HEK293T (cell line): Measurements from ENCODE around the gene KIAA0408.

ENCODE experiments used
- CTCF ChIA-PET: fragments of 350-600 bp; formaldehyde crosslinking; extraction: SDS; loops from one replicate; lab custom pipeline; 2021; ENCODE audit warnings: antibody characterized with exemption, inconsistent platforms; lab: Yijun Ruan, JAX
- POLR2A ChIA-PET: fragments of 350-600 bp; formaldehyde crosslinking; extraction: SDS; loops from one replicate; lab custom pipeline; 2020; ENCODE audit warnings: antibody characterized with exemption, inconsistent platforms; lab: Yijun Ruan, JAX
- DNase-seq: peaks from one replicate; pipeline ENCODE4 v3.0.0; 2012; ENCODE audit warnings: mixed read lengths; ENCODE audit errors: extremely low spot score
- ARNT ChIP-seq: fragments of 450-650 bp; IDR thresholded peaks from 2 replicates; pipeline ENCODE4 v1.6.1; 2017; ENCODE audit warnings: mild to moderate bottlenecking
- BHLHE40 ChIP-seq: fragments of 450-650 bp; IDR thresholded peaks from 2 replicates; pipeline ENCODE4 v1.6.1; 2016; ENCODE audit warnings: mild to moderate bottlenecking, moderate library complexity, borderline replicate concordance
- CTBP1 ChIP-seq: fragments of 450-650 bp; IDR thresholded peaks from 2 replicates; pipeline ENCODE4 v1.6.1; 2016; ENCODE audit warnings: borderline replicate concordance
- ELF4 ChIP-seq: fragments of 450-650 bp; IDR thresholded peaks from 2 replicates; pipeline ENCODE4 v1.6.1; 2017; ENCODE audit warnings: antibody characterized with exemption
- FOXA1 ChIP-seq: fragments of 450-650 bp; IDR thresholded peaks from 2 replicates; pipeline ENCODE4 v1.6.1; 2016; ENCODE audit warnings: mild to moderate bottlenecking
- FOXK2 ChIP-seq: fragments of 450-650 bp; IDR thresholded peaks from 2 replicates; pipeline ENCODE4 v1.6.1; 2016; ENCODE audit warnings: mild to moderate bottlenecking
- FOXM1 ChIP-seq: fragments of 450-650 bp; IDR thresholded peaks from 2 replicates; pipeline ENCODE4 v1.6.1; 2017; ENCODE audit warnings: mild to moderate bottlenecking, borderline replicate concordance
- HDGF ChIP-seq: fragments of 450-650 bp; IDR thresholded peaks from 2 replicates; pipeline ENCODE4 v1.6.1; 2017; ENCODE audit warnings: antibody characterized with exemption, borderline replicate concordance
- L3MBTL2 ChIP-seq: fragments of 450-650 bp; conservative IDR thresholded peaks from 2 replicates; pipeline ENCODE4 v1.6.1; 2016; ENCODE audit warnings: mild to moderate bottlenecking
- LEF1 ChIP-seq: fragments of 450-650 bp; IDR thresholded peaks from 2 replicates; pipeline ENCODE4 v1.6.1; 2017; ENCODE audit warnings: mild to moderate bottlenecking, borderline replicate concordance
- NFRKB ChIP-seq: fragments of 450-650 bp; IDR thresholded peaks from 2 replicates; pipeline ENCODE4 v1.6.1; 2016; ENCODE audit warnings: mild to moderate bottlenecking, moderate library complexity
- SP1 ChIP-seq: fragments of 450-650 bp; IDR thresholded peaks from 2 replicates; pipeline ENCODE4 v1.6.1; 2017
- SUZ12 ChIP-seq: fragments of 450-650 bp; IDR thresholded peaks from 2 replicates; pipeline ENCODE4 v1.6.1; 2016; ENCODE audit warnings: mild to moderate bottlenecking
- TARDBP ChIP-seq: fragments of 450-650 bp; IDR thresholded peaks from 2 replicates; pipeline ENCODE4 v1.6.1; 2016
- ZNF384 ChIP-seq: fragments of 450-650 bp; IDR thresholded peaks from 2 replicates; pipeline ENCODE4 v1.6.1; 2016
- TF ChIP-seq, protein P1 (sequence below): fragments of 450-650 bp; IDR thresholded peaks from 2 replicates; pipeline ENCODE4 v1.6.1; 2016

KIAA0408 gene

DNA sequence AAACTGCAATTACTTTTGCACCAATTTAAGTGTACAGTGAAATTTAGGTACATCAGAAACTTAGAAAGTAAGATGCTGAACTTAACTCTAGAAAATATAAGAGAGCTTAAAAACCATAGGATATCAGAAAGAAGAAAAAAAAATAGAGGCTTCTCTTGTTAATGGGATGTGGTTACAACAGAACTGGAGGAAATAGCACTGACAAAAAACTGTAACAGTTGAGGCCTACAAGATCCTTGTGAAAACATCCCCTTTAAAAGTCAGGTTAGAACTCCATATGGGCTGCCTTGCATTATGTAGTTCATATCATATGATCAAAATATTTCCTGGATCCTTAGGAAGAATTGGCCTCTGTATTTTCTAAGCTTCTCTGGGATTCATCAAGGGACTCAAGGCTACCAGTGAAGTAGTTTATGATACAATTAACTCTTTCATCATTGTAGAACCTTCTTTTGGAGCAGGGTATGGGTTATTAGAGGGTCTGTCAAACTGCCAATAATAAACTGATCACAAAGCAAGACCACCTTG lies 35.1 kb upstream of the KIAA0408 start:
- POLR2A ChIA-PET, result no interaction called here
- no peak for TF ChIP-seq ZNF384
- no peak for TF ChIP-seq SP1
- TF ChIP-seq, protein P1, sequence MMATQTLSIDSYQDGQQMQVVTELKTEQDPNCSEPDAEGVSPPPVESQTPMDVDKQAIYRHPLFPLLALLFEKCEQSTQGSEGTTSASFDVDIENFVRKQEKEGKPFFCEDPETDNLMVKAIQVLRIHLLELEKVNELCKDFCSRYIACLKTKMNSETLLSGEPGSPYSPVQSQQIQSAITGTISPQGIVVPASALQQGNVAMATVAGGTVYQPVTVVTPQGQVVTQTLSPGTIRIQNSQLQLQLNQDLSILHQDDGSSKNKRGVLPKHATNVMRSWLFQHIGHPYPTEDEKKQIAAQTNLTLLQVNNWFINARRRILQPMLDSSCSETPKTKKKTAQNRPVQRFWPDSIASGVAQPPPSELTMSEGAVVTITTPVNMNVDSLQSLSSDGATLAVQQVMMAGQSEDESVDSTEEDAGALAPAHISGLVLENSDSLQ, result no peak
- TF ChIP-seq LEF1, result no peak
- TF ChIP-seq FOXK2, result no peak
- TF ChIP-seq NFRKB, result no peak
- TF ChIP-seq BHLHE40, result no peak
- no peak for TF ChIP-seq ARNT
- no peak for TF ChIP-seq CTBP1
- TF ChIP-seq TARDBP, result no peak
- TF ChIP-seq FOXM1, result no peak
- no peak for TF ChIP-seq ELF4
- TF ChIP-seq FOXA1, result no peak
- TF ChIP-seq SUZ12, result no peak
- DNase-seq, result no peak
- CTCF ChIA-PET, result interaction anchor here (0.8 to 1.2 kb wide), 2 partner anchors 8 to 22 kb away, joined by 4 to 6 read pairs; no protein-coding TSS in a partner anchor

DNA sequence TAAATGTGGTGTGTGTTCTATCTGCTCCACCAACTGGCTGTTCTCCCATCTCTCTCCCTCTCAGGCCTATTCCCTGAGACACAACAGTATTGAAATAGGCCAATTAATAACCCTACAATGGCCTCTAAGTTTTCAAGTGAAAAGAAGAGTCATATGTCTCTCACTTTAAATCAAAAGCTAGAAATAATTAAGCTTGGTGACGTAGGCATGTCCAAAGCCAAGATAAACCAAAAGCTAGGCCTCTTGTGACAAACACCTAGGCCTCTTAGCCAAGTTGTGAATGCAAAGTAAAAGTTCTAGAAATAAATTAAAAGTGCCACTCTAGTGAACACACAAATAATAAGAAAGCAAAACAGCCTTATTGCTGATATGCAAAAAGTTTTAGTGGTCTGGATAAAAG lies 30.1 kb upstream of the KIAA0408 start:
- POLR2A ChIA-PET, result interaction anchor here (1.3 kb wide), 1 partner anchor 26 kb away, joined by 3 read pairs; no protein-coding TSS in a partner anchor
- no peak for DNase-seq
- CTCF ChIA-PET, result no interaction called here
- TF ChIP-seq SUZ12 (no peak), ARNT (no peak), FOXM1 (no peak), FOXA1 (no peak), NFRKB (no peak), ZNF384 (no peak), TARDBP (no peak), HDGF (no peak), LEF1 (no peak), L3MBTL2 (no peak), ELF4 (no peak), FOXK2 (no peak), CTBP1 (no peak), SP1 (no peak), BHLHE40 (no peak)
- TF ChIP-seq, protein P1, result no peak

DNA sequence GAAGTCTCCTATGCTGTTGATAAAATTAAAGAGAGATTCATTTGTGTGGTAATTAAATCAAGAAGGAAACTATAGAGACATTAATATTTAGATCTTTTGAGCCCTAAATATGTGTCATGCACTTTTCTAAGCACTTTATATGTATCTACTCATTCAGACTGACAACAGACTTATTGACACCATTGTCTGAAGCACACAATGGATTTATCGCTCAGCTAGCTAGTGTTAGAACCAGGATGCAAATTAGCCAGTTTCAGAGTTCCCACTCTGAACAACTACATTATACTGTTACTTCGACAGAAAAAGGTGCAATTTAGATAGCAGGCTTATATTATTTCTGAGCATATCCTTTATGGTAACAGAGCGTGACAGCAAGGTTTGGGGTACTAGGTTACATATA lies 27.7 kb upstream of the KIAA0408 start:
- CTCF ChIA-PET, result interaction anchor here (1.1 kb wide), 1 partner anchor 30 kb away, joined by 3 read pairs; no protein-coding TSS in a partner anchor
- DNase-seq, result no peak
- POLR2A ChIA-PET, result no interaction called here
- TF ChIP-seq BHLHE40 (no peak), FOXK2 (no peak), FOXM1 (no peak), FOXA1 (no peak), SUZ12 (no peak), ZNF384 (no peak), LEF1 (no peak), ARNT (no peak), HDGF (no peak), L3MBTL2 (no peak), ELF4 (no peak), NFRKB (no peak), CTBP1 (no peak), SP1 (no peak), TARDBP (no peak)
- TF ChIP-seq, protein P1, result no peak

DNA sequence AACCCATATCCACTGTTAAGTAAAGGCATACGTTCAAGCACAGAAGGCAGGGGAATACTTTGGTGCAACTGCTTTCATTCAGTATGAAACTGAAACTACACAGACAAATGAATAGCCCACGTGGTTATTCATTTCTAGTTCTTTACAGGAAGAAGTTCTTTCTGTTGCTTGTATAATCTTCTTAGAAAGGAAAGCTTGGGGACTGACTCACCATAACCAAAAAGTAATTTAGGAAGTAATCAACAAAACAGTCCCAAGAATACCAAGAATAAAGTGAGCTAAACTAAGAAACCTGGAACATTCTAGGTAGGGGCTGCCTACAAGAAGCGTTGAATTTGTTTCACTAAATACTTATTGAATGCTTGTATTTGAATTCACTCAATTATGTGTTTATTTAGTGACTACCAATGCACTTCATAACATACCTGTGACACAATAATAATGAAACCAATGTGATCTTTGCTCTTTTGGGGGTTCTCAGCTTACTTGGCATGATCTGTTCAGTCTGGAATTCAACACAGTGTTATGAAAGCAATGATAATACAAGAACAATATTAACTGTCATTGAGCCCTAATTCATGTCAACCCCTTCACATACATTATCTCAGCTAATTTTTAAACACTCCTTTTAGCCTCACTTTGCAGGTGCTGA lies 25.1 kb upstream of the KIAA0408 start:
- POLR2A ChIA-PET, result interaction anchor here (1.9 kb wide), 1 partner anchor 31 kb away, joined by 11 read pairs; no protein-coding TSS in a partner anchor
- TF ChIP-seq LEF1 (no peak), HDGF (no peak)
- CTCF ChIA-PET, result interaction anchor here (0.6 to 1.0 kb wide), 3 partner anchors 32 to 1612 kb away, joined by 3 to 4 read pairs (median 3); no protein-coding TSS in a partner anchor
- no peak for DNase-seq

DNA sequence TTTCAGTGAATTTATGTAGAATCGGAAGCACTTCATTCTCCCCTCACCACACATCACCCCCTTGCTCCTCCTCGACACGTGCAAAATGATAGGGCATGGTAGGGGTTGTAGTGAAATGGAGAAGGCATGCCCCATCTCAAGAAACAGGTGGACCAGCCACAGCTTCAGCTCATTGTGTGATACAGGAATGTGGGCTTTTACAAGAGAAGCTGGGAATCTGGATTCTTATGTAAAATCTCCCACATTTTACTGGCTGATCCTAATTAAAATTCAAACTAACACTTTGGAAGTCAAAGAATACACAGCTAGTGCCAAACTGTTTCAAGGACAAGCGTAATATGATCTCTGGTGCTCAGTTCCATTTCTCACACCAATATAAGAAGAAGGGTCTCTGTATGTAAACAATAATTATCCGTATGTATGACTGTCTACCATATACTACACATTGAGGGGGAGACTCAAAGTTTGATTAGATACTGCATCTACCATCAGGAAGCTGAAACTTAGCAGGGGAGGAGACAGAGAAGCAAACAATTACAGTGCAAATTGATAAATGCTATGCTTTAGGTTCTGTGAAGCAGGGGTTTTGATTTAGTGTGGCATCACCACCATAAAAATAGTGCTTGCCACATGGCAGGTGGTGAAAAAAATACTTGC lies 24.3 kb upstream of the KIAA0408 start:
- DNase-seq, result no peak
- ChIA-PET CTCF (interaction anchor here (1.2 kb wide), 1 partner anchor 33 kb away, joined by 3 read pairs; no protein-coding TSS in a partner anchor), POLR2A (interaction anchor here (1.9 kb wide), 1 partner anchor 32 kb away, joined by 11 read pairs; no protein-coding TSS in a partner anchor)
- TF ChIP-seq, protein P1, result no peak
- TF ChIP-seq ZNF384, result no peak
- no peak for TF ChIP-seq FOXA1
- TF ChIP-seq BHLHE40, result no peak
- TF ChIP-seq NFRKB, result no peak
- no peak for TF ChIP-seq ARNT
- TF ChIP-seq ELF4, result no peak
- no peak for TF ChIP-seq FOXK2
- TF ChIP-seq CTBP1, result no peak
- TF ChIP-seq LEF1, result no peak
- TF ChIP-seq HDGF, result no peak
- TF ChIP-seq SP1, result no peak
- no peak for TF ChIP-seq TARDBP
- no peak for TF ChIP-seq SUZ12
- TF ChIP-seq L3MBTL2, result no peak
- TF ChIP-seq FOXM1, result no peak
